ENCODE results near the gene TRIP10.

Gene TRIP10

DNA sequence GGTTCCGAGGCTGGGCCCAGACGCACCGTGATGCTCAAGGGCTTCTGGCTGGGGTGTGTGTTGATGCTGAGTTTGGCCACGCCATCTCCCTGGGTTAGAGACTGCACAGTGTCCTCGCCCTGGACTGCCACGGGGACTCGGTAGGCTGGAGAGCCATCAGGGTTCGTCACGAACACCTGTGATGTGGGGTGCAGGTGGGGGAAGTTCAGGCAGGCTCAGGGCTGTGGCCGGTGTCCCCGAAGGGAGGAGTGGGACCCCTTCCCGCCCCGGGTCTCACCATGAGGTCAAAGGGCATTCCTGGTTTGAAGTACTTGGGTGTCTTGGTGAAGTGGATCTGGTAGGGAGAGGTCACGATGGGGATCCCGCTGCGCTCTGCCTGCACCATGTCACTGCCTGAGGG, 27.2 kb upstream of the TRIP10 start:
- no peak for FAIRE-seq

- FAIRE-seq = no peak
Observed at GRCh38 chr19:6712692-6713670, 26.5 kb upstream of the TRIP10 start.

DNA sequence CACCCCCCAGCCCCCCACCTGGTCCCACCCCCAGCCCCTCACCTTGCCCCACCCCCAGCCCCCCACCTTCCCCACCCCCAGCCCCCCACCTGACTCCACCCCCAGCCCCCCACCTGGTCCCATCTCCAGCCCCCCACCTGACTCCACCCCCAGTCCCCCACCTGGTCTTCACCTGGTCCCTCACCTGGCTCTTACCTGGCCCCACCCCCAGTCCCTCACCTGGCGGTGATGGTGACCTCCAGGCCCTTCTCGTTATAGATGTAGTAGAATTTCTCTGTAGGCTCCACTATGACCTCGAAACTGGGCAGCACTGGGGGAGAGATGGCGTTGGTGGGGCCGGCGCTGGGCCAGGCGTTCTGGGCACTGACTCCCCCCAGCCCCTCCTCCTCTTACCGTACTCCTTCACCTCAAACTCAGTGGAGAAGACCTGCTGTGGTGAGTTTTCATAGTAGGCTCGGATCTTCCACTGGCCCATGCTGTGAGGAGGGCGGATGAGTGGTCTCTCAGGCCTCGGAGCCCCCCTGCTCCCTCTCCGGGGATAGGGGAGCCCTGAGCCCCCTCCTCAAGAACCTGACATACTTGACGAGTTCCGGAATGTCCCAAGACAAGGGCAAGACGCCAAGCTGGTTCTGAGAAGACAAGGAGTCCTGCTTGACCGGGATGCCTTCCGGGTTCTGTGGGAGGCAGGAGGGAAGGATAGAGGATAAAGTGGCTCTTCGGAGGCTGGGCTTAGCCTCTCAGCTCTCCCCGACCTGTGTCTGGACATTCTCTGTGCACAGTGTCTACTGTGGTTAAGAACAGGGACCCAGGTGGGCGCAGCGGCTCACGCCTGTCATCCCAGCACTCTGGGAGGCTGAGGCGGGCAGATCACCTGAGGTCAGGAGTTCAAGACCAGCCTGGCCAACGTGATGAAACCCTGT, 25.4 kb upstream of the TRIP10 start:
- FAIRE-seq = no peak

DNA sequence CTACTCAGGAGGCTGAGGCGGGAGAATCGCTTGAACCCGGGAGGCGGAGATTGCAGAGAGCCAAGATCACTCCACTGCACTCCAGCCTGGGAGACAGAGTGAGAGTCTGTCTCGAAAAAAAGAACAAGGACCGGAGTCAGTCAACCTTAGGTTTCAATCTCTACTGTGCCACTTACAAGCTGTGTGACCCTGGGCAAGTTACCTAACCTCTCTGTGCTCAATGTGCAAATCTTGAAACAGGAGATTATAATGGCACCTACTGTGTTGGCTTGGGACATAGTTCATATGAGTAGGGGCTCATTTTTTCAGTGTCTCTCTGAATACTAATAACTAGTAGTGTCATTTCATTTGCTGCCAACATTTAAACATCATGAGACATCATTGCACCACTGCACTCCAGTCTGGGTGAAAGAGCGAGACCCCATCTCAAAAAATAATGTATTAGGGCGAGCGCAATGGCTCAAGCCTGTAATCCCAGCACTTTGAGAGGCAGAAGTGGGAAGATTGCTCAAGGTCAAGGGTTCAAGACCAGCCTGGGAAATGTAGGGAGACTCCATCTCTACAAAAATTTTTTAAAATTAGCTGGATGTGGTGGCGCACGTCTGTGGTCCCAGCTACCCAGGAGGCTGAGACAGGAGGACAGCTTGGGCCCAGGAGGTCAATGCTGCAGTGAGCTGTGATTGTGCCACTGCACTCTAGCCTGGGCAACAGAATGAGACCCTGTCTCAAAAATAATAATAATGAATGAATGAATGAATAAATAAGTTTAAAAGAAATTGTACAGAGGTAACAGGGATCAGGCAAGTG, 24.5 kb upstream of the TRIP10 start:
- FAIRE-seq = no peak

DNA sequence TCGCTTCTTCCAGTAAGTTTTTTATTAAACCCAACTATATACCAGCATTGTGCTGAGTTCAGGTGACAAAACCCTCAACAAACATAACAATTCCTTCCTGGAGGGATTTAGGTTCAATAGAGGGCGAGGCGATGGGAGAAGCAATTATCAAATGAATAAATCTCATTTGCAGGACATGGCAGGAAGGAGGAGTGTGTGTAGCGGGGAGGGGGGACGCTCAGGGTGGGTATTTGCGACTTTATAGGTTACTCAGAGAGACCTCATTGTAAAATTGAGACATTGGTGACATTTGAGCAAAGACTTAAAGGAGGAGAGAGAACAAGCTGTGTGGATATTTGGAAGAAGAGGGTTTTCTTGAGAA, 22.9 kb upstream of the TRIP10 start:
- no peak for FAIRE-seq

- FAIRE-seq = no peak
Observed at GRCh38 chr19:6717036-6717435, 22.4 kb upstream of the TRIP10 start.

- FAIRE-seq = no peak
Observed at GRCh38 chr19:6717441-6717971, 22.0 kb upstream of the TRIP10 start.

- no peak for FAIRE-seq
Observed at GRCh38 chr19:6718111-6718740, 21.3 kb upstream of the TRIP10 start.

DNA sequence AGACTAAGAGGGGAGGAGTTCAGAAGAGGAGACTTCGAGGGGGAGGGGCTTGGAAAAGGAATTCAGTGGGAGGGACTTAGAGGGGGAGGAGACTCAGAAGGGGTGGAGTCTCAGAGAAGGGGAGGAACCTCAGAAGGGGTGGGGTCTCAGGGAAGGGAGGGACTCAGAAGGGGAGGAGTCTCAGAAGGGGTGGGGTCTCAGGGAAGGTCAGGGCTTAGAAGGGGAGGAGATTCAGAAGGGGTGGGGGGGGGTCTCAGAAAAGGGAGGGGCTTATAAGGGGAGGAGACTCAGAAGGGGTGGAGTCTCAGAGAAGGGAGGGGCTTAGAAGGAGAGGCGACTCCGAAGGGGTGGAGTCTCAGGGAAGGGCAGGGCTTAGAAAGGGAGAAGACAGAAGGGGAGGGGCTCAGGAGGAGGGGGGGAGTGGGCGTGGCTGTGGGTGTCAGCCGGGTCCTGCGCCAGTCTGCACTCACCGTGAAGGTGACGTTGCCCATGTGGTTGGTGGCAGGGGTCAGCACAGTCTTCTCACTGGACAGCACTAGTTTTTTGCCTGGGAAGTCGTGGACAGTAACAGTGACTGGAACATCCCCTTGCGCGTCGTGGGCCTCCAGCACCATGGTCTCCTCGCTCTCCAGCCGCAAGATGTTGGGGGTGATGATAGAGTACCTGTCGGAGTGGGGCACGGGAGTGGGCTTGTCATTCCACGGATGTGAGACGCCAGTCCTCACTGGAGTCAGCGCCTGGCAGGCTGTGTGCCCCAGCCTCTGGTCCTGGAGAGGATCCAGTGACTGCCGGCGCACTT, 20.5 kb upstream of the TRIP10 start:
- no peak for FAIRE-seq

DNA sequence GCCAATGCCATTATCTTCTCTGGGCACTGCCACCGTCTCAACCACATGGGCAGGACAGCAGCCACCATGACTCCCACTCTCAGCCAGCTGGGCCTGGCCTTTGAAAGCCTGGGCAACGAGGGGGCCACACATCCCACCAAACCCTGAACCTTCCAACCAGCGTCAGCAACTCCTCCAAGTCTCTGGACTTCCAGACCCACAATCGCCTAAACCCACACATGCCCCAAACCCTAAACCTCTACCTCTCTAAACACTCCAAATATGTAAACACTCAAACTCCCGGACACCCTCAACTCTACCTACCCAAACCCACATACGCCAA, 20.0 kb upstream of the TRIP10 start:
- FAIRE-seq = no peak

DNA sequence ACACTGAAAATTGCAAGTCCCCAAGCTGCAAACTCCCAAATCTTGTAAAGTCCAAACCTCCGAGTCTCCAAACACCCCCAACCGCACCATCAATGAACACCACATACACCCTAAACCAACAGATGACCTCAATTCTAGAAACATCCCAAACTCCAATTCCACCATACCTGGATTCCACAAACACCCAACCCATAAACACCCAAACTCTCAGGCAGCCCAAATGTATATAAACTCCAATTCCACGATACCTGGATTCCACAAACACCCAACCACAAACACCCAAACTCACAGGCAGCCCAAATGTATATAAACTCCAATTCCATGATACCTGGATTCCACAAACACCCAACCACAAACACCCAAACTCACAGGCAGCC, 19.5 kb upstream of the TRIP10 start:
- no peak for FAIRE-seq

- FAIRE-seq = no peak
Observed at GRCh38 chr19:6720369-6721137, 18.9 kb upstream of the TRIP10 start, which contains the start of gene C3. Gene C3 (minus strand): TSS chr19:6720650. CDS start chr19:6720589, 61 bp downstream.

GRCh38 chr19:6721138-6721474, 18.4 kb upstream of the TRIP10 start:
- no peak for FAIRE-seq

DNA sequence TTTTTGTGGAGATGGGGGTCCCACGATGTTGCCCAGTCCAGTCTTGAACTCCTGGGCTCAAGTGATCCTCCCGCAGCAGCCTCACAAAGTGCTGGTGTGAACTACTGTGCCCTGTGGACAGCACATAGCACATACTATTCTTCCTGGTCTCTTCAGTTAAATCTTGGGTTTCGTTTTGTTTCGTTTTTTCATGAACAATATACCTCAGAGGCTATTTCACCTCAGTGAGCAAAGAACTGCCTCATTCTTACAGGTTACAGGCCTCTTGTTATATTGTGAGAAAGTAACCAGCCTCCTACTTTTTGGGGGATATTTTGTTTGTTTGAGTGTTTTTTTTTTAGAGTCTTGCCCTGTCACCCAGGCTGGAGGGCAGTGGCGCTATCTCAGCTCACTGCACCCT, 17.7 kb upstream of the TRIP10 start:
- no peak for FAIRE-seq

DNA sequence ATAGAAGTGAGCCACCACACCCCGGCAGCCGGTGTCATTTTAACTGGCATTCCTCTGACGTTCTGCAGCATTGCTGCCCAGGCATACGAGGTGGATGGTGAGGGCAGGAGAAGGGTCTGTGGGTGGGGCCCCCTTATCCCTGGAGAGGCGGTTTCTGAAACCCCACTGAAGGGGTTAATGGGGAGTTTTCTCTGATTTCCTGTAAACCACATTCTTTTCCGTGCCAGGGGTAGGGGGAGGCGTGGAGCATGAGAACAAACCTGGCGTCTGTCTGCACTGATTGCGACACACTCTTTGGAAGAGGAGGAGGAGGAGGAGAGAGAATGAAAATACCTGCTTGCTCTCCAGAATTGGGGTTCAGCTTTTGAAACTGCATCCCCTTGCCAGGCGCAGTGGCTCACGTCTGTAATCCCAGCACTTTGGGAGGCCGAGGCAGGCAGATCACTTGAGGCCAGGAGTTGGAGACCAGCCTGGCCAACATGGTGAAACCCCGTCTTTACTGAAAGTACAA, 16.3 kb upstream of the TRIP10 start:
- FAIRE-seq = no peak

- no peak for FAIRE-seq
Observed at GRCh38 chr19:6723738-6724137, 15.7 kb upstream of the TRIP10 start.

GRCh38 chr19:6724631-6725492, 14.6 kb upstream of the TRIP10 start:
- FAIRE-seq = no peak

- FAIRE-seq = no peak
Observed at GRCh38 chr19:6725513-6726231, 13.8 kb upstream of the TRIP10 start.

GRCh38 chr19:6728346-6728745, 11.1 kb upstream of the TRIP10 start:
- FAIRE-seq = no peak
